HepG2 (cell line): ENCODE results near the gene C1R. TPM values are rescaled to one million over a fixed set of nuclear protein-coding genes. Genes with fewer than 3 reads are reported as not detected.

Experiments
- GABPA ChIP-seq, 2 experiments: IDR thresholded peaks; 2 replicates each; pipeline ENCODE4 v1.6.1; 2011 to 2016; ENCODE audit warnings: low read depth in 2 of 2, low read length in 1 of 2, missing biosample characterization in 1 of 2, missing genetic modification characterization in 1 of 2
- GATAD1 ChIP-seq: IDR thresholded peaks from 2 replicates; pipeline ENCODE4 v1.6.1; 2016; ENCODE audit warnings: missing genetic modification reagents, missing compliant biosample characterization
- MIER2 ChIP-seq: IDR thresholded peaks from 2 replicates; pipeline ENCODE4 v1.6.1; 2016; ENCODE audit warnings: missing biosample characterization, missing genetic modification reagents
- TEAD2 ChIP-seq: sonication (generic); formaldehyde crosslinking; IDR thresholded peaks from 2 replicates; pipeline ENCODE4 v1.9.0; 2021; ENCODE audit warnings: missing genetic modification reagents
- TFAP4 ChIP-seq: sonication (generic); IDR thresholded peaks from 2 replicates; pipeline ENCODE4 v1.6.1; 2016; ENCODE audit warnings: low read depth, borderline replicate concordance
- TGIF2 ChIP-seq: IDR thresholded peaks from 2 replicates; pipeline ENCODE4 v1.6.1; 2016; ENCODE audit warnings: control low read depth, missing compliant biosample characterization
- TP53 ChIP-seq: sonication (generic); formaldehyde crosslinking; conservative IDR thresholded peaks from 2 replicates; pipeline ENCODE4 v1.4.0; 2020; ENCODE audit warnings: missing genetic modification reagents
- ZC3H13 ChIP-seq: sonication (generic); formaldehyde crosslinking; IDR thresholded peaks from 2 replicates; pipeline ENCODE4 v1.8.1; 2023; ENCODE audit warnings: mild to moderate bottlenecking, missing genetic modification reagents, moderate library complexity
- ZFP37 ChIP-seq: sonication (generic); formaldehyde crosslinking; IDR thresholded peaks from 2 replicates; pipeline ENCODE4 v1.4.0; 2020; ENCODE audit warnings: missing genetic modification reagents, borderline replicate concordance
- ZNF142 ChIP-seq: sonication (generic); formaldehyde crosslinking; IDR thresholded peaks from 2 replicates; pipeline ENCODE4 v1.4.0; 2020; ENCODE audit warnings: missing genetic modification reagents
- ZNF629 ChIP-seq: sonication (generic); formaldehyde crosslinking; conservative IDR thresholded peaks from 2 replicates; pipeline ENCODE4 v1.5.0; 2020; ENCODE audit warnings: missing genetic modification reagents
- ZNF644 ChIP-seq: IDR thresholded peaks from 2 replicates; pipeline ENCODE4 v1.6.1; 2016; ENCODE audit warnings: low read depth
- ZNF83 ChIP-seq: sonication (generic); formaldehyde crosslinking; IDR thresholded peaks from 2 replicates; pipeline ENCODE4 v1.4.0; 2020; ENCODE audit warnings: missing genetic modification reagents, mild to moderate bottlenecking, borderline replicate concordance
- polyA plus RNA-seq, 8 experiments: library from polyadenylated mRNA; depleted of rRNA in 3 of 8; stranded (reverse) in 7 of 8; unstranded in 1 of 8; fragments of >200 nt; fragmentation: Illumina TruSeq in 4 of 8; extraction: Trizol in 4 of 8; gene quantifications; 2 replicates each; pipeline versions ENCODE4 v1.2.1 to v1.2.3, GENCODE V29; 2011 to 2016; ENCODE audit warnings: low read depth in 4 of 8, missing spikeins in 1 of 8, mixed read lengths in 1 of 8; ENCODE audit not compliant: insufficient read depth in 1 of 8
- total RNA-seq, 5 experiments: library from RNA; depleted of rRNA; stranded (reverse); fragments of >200 nt; fragmentation: Illumina TruSeq; extraction: Trizol; gene quantifications; 2 replicates each; pipeline ENCODE4 v1.2.3, GENCODE V29; 2016; ENCODE audit warnings: low read depth in 1 of 5
- TF ChIP-seq, protein P1 (sequence below): sonication (generic); formaldehyde crosslinking; IDR thresholded peaks from 2 replicates; pipeline ENCODE4 v1.4.0; 2020; ENCODE audit warnings: mild to moderate bottlenecking, low read depth, missing genetic modification reagents
- TF ChIP-seq, protein P2 (sequence below): sonication (generic); formaldehyde crosslinking; IDR thresholded peaks from 2 replicates; pipeline ENCODE4 v1.8.0; 2022; ENCODE audit warnings: missing genetic modification reagents, mild to moderate bottlenecking, inconsistent platforms, borderline replicate concordance
- TF ChIP-seq, protein P3 (sequence below): sonication (generic); formaldehyde crosslinking; IDR thresholded peaks from 2 replicates; pipeline ENCODE4 v1.4.0; 2020; ENCODE audit warnings: missing genetic modification reagents

The C1R gene
- total and polyA plus RNA-seq, 2 of the 13 experiments (the other 11 are each of a cell fraction or from before 2014, with no cell fraction given), result 3.5 to 6.5 TPM

GRCh38 chr12:7108003-7108795 is 16.0 kb upstream of the C1R start (continued):
- TF ChIP-seq MIER2 (no peak; the same call in 1 of the 2 replicates), ZC3H13 (CRISPR knock-in tag) (peak; percentile 76; the same call in 1 of the 2 replicates), TFAP4 (peak; percentile 76; the same call in 1 of the 2 replicates), ZNF629 (CRISPR knock-in tag) (no peak; the same call in 1 of the 2 replicates), ZNF142 (CRISPR knock-in tag) (no peak), GABPA (IDR thresholded peaks at IDR 0.05; ENCODE audit: low read depth, low read length) (peak; percentile 44; the same call in 1 of the 2 replicates), GABPA (CRISPR knock-in tag; IDR thresholded peaks at IDR 0.05; ENCODE audit: low read depth) (peak; percentile 59), ZNF644 (CRISPR knock-in tag) (no peak), TEAD2 (no peak), TP53 (no peak), ZNF83 (CRISPR knock-in tag) (no peak), ZFP37 (CRISPR knock-in tag) (no peak), TGIF2 (CRISPR knock-in tag) (peak; percentile 72; the same call in 1 of the 2 replicates), GATAD1 (CRISPR knock-in tag) (0 out of 2 replicates have a peak, but pooled peaks have one; percentile 26)
- TF ChIP-seq, protein P1, sequence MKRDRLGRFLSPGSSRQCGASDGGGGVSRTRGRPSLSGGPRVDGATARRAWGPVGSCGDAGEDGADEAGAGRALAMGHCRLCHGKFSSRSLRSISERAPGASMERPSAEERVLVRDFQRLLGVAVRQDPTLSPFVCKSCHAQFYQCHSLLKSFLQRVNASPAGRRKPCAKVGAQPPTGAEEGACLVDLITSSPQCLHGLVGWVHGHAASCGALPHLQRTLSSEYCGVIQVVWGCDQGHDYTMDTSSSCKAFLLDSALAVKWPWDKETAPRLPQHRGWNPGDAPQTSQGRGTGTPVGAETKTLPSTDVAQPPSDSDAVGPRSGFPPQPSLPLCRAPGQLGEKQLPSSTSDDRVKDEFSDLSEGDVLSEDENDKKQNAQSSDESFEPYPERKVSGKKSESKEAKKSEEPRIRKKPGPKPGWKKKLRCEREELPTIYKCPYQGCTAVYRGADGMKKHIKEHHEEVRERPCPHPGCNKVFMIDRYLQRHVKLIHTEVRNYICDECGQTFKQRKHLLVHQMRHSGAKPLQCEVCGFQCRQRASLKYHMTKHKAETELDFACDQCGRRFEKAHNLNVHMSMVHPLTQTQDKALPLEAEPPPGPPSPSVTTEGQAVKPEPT (CRISPR knock-in tag), result no peak
- TF ChIP-seq, protein P2, sequence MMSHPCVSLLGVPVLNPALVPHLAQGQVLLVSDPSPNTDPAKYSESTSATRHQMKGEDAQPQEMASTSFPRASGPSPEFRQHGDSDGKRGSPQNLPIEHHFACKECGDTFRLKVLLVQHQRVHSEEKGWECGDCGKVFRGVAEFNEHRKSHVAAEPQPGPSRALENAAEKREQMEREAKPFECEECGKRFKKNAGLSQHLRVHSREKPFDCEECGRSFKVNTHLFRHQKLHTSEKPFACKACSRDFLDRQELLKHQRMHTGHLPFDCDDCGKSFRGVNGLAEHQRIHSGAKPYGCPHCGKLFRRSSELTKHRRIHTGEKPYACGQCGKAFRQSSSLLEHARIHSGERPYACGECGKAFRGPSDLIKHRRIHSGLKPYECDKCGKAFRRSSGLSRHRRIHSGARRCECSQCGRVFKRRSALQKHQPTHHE (CRISPR knock-in tag), result no peak
- TF ChIP-seq, protein P3, sequence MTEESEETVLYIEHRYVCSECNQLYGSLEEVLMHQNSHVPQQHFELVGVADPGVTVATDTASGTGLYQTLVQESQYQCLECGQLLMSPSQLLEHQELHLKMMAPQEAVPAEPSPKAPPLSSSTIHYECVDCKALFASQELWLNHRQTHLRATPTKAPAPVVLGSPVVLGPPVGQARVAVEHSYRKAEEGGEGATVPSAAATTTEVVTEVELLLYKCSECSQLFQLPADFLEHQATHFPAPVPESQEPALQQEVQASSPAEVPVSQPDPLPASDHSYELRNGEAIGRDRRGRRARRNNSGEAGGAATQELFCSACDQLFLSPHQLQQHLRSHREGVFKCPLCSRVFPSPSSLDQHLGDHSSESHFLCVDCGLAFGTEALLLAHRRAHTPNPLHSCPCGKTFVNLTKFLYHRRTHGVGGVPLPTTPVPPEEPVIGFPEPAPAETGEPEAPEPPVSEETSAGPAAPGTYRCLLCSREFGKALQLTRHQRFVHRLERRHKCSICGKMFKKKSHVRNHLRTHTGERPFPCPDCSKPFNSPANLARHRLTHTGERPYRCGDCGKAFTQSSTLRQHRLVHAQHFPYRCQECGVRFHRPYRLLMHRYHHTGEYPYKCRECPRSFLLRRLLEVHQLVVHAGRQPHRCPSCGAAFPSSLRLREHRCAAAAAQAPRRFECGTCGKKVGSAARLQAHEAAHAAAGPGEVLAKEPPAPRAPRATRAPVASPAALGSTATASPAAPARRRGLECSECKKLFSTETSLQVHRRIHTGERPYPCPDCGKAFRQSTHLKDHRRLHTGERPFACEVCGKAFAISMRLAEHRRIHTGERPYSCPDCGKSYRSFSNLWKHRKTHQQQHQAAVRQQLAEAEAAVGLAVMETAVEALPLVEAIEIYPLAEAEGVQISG (CRISPR knock-in tag), result peak; percentile 65; the same call in 1 of the 2 replicates
